ENCODE data around the gene PPP1R9A. TPM values are rescaled to one million over a fixed set of nuclear protein-coding genes. Genes with fewer than 3 reads are reported as not detected.

Gene PPP1R9A
- total and polyA plus RNA-seq, 2 donors from 2014 or later: 2.6 to 25.7 TPM

DNA sequence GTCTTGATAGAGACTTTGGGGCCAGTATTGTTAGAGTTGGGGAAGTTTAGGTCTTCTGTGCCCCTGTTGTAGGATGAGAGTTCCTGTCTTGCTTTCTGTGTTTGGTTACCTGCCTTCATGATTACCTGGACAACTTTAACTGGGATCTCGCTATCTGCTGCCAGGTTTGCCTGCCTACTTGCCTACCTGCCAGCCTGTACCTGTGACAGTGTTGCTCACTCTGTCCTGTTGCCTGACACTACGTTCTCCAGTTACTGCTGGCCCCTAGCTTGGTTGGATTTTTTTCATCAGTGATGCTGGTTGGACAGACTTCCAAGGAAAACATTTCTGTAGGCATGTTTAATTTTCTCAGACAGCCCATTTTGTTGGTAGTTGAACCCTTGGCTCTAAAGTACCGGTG lies 48.4 kb downstream of the PPP1R9A start:
- no peaks in the 10 kb centered on the region for H3K9me3 ChIP-seq (ENCODE audit: control insufficient read depth in 2 of 3, insufficient read depth in 1 of 3, low read length in 3 of 3)
- intact Hi-C loops (cut with DNase I): no loop called here
- no peak for FAIRE-seq
- peaks cover 0 to 5% (median 3%) of the 10 kb centered on the region in 3 donors for H3K4me1 ChIP-seq (ENCODE audit: control insufficient read depth in 2 of 3, insufficient read depth in 2 of 3, low read depth in 1 of 3, low read length in 3 of 3)
- H3K27me3 ChIP-seq (ENCODE audit: control insufficient read depth, insufficient read depth, low read length): no peaks in the 10 kb centered on the region
- H3K4me3 ChIP-seq (ENCODE audit: low read length in 3 of 3): no peak overlapping the region
- no peak overlapping the region for H3K9ac ChIP-seq (ENCODE audit: low read length in 3 of 3)
- H3K27ac ChIP-seq (ENCODE audit: low read depth in 2 of 2, low read length in 2 of 2): no peak overlapping the region
- TF ChIP-seq, protein P1, sequence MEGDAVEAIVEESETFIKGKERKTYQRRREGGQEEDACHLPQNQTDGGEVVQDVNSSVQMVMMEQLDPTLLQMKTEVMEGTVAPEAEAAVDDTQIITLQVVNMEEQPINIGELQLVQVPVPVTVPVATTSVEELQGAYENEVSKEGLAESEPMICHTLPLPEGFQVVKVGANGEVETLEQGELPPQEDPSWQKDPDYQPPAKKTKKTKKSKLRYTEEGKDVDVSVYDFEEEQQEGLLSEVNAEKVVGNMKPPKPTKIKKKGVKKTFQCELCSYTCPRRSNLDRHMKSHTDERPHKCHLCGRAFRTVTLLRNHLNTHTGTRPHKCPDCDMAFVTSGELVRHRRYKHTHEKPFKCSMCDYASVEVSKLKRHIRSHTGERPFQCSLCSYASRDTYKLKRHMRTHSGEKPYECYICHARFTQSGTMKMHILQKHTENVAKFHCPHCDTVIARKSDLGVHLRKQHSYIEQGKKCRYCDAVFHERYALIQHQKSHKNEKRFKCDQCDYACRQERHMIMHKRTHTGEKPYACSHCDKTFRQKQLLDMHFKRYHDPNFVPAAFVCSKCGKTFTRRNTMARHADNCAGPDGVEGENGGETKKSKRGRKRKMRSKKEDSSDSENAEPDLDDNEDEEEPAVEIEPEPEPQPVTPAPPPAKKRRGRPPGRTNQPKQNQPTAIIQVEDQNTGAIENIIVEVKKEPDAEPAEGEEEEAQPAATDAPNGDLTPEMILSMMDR (IDR thresholded peaks at IDR 0.05; ENCODE audit: borderline replicate concordance, extremely low read depth, insufficient read depth): no peak
- DNase-seq: no peak
- no peaks in the 10 kb centered on the region for H3K36me3 ChIP-seq (ENCODE audit: control insufficient read depth in 2 of 3, insufficient read depth in 3 of 3, low read length in 3 of 3)

DNA sequence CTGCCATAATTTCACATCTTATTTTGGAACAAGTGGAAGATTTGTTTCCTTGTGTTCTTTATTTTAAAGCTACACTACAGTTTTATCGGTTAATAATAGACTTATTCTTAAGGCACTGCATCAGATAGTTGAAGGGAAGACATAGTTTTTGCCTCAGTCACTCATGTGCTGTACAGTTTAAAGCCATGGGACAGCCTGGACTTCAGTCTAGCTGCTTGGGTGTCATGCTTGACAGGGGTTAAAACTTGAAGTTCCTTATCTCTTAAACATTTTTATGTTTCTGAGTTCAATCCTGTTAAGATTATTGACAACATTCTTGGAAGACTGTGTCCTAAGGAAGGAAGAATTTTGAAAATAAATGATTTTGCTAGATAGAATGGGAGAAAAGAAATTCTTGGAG lies 49.7 kb downstream of the PPP1R9A start:
- Histone ChIP-seq H3K9me3 (ENCODE audit: control insufficient read depth in 2 of 3, insufficient read depth in 1 of 3, low read length in 3 of 3) (no peaks in the 10 kb centered on the region), H3K9ac (ENCODE audit: low read length in 3 of 3) (no peak overlapping the region), H3K4me1 (ENCODE audit: control insufficient read depth in 2 of 3, insufficient read depth in 2 of 3, low read depth in 1 of 3, low read length in 3 of 3) (peaks cover 0 to 5% (median 3%) of the 10 kb centered on the region in 3 donors), H3K27me3 (ENCODE audit: control insufficient read depth, insufficient read depth, low read length) (no peaks in the 10 kb centered on the region), H3K36me3 (ENCODE audit: control insufficient read depth in 2 of 3, insufficient read depth in 3 of 3, low read length in 3 of 3) (no peaks in the 10 kb centered on the region), H3K27ac (ENCODE audit: low read depth in 2 of 2, low read length in 2 of 2) (no peak overlapping the region), H3K4me3 (ENCODE audit: low read length in 3 of 3) (no peak overlapping the region)
- intact Hi-C loops (cut with DNase I): no loop called here
- TF ChIP-seq, protein P1 (IDR thresholded peaks at IDR 0.05; ENCODE audit: borderline replicate concordance, extremely low read depth, insufficient read depth): no peak
- DNase-seq: no peak
- FAIRE-seq: no peak

DNA sequence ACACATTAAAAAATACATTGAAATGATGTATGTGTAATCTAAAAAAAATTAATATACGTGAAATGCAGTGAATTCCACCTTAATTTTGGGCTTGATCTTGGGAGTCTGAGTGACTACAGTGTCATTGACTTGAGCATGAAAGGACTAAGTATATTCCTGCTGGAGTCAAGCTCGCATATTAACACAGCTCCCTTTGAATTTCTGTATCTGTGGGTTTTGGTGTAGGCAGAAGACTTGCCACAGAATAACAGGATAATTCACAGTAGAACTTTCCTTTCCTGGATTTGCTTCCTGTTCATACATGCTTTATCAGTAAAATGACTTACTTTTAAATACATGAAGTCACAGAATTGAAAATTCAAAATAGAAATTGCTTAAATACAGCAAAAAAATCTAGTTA lies 55.3 kb downstream of the PPP1R9A start:
- H3K27me3 ChIP-seq (ENCODE audit: control insufficient read depth, insufficient read depth, low read length): no peaks in the 10 kb centered on the region
- TF ChIP-seq, protein P1 (IDR thresholded peaks at IDR 0.05; ENCODE audit: borderline replicate concordance, extremely low read depth, insufficient read depth): no peak
- FAIRE-seq: no peak
- no peak overlapping the region for H3K27ac ChIP-seq (ENCODE audit: low read depth in 2 of 2, low read length in 2 of 2)
- H3K9ac ChIP-seq (ENCODE audit: low read length in 3 of 3): no peak overlapping the region
- H3K9me3 ChIP-seq (ENCODE audit: control insufficient read depth in 2 of 3, insufficient read depth in 1 of 3, low read length in 3 of 3): peaks cover 0 to 3% (median 0%) of the 10 kb centered on the region in 3 donors
- peaks cover 0 to 3% (median 2%) of the 10 kb centered on the region in 3 donors for H3K4me1 ChIP-seq (ENCODE audit: control insufficient read depth in 2 of 3, insufficient read depth in 2 of 3, low read depth in 1 of 3, low read length in 3 of 3)
- no peaks in the 10 kb centered on the region for H3K36me3 ChIP-seq (ENCODE audit: control insufficient read depth in 2 of 3, insufficient read depth in 3 of 3, low read length in 3 of 3)
- DNase-seq: no peak
- no peak overlapping the region for H3K4me3 ChIP-seq (ENCODE audit: low read length in 3 of 3)
- intact Hi-C loops (cut with DNase I): no loop called here
